Sigmoid colon (tissue), 7 donors: Measurements from ENCODE around the gene MYO1H. TPM values are rescaled to one million over a fixed set of nuclear protein-coding genes. Genes with fewer than 3 reads are reported as not detected.
"Not testable (repeated sequence)": the region's sequence is repeated elsewhere in the genome, so short reads cannot be mapped to it uniquely, and the experiment has no call there.

Source experiments
- DNase-seq: peaks from one replicate; pipeline ENCODE4 v3.0.0-alpha.2; 2019
- H3K27ac ChIP-seq, 4 donors: fragments of 200-600 bp; sonication (generic); one replicate each; pipeline ENCODE4 v1.5.1; 2016 to 2019; ENCODE audit warnings: mild to moderate bottlenecking in 1 of 4
- H3K27me3 ChIP-seq, 3 donors: fragments of 200-600 bp; sonication (generic); one replicate each; pipeline ENCODE4 v1.5.1; 2019; ENCODE audit warnings: mild to moderate bottlenecking in 1 of 3
- H3K36me3 ChIP-seq, 4 donors: fragments of 200-600 bp; sonication (generic); one replicate each; pipeline ENCODE4 v1.5.1; 2016 to 2019
- H3K4me1 ChIP-seq, 4 donors: fragments of 200-600 bp; sonication (generic); one replicate each; pipeline ENCODE4 v1.5.1; 2017 to 2019
- H3K4me3 ChIP-seq, 4 donors: fragments of 200-600 bp; sonication (generic); one replicate each; pipeline ENCODE4 v1.5.1; 2017 to 2019; ENCODE audit warnings: mild to moderate bottlenecking in 2 of 4, moderate library complexity in 1 of 4
- H3K9me3 ChIP-seq, 4 donors: fragments of 200-600 bp in 3 of 4; sonication (generic) in 3 of 4; one replicate each; pipeline versions ENCODE4 v1.5.1 to v1.6.1; 2013 to 2019
- EP300 ChIP-seq, 4 donors: sonication (generic); formaldehyde crosslinking; IDR thresholded peaks; one replicate each; pipeline ENCODE4 v1.6.1; 2017; ENCODE audit warnings: antibody characterized with exemption in 4 of 4
- POLR2A ChIP-seq, 2 donors: fragments of 450-650 bp; IDR thresholded peaks; one replicate each; pipeline ENCODE4 v1.6.1; 2016; ENCODE audit warnings: antibody characterized with exemption in 2 of 2, mild to moderate bottlenecking in 2 of 2, moderate library complexity in 2 of 2
- POLR2AphosphoS5 ChIP-seq, 4 donors: sonication (generic); formaldehyde crosslinking; IDR thresholded peaks; one replicate each; pipeline ENCODE4 v1.6.1; 2017; ENCODE audit warnings: antibody characterized with exemption in 4 of 4
- WGBS, 2 donors: extraction: QIAGEN DNeasy Blood & Tissue Kit; methylation state at CpG; one replicate each; pipeline ENCODE4 v1.1.7; 2013; 5-methylcytosine and 5-hydroxymethylcytosine counted together
- intact Hi-C: fragments of 100-400 bp; cut with DNase I; formaldehyde crosslinking; loops from one replicate; pipeline ENCODE4 v1.15.1; 2023
- polyA plus RNA-seq, 3 donors: library from polyadenylated mRNA; stranded (reverse); fragments of 200-250 nt; gene quantifications; one replicate each; pipeline ENCODE4 v1.2.3, GENCODE V29; 2013
- total RNA-seq, 4 donors: library from RNA; depleted of rRNA; stranded (reverse); fragments of >200 nt; gene quantifications; one replicate each; pipeline ENCODE4 v1.1.0, GENCODE V29; 2016
- TF ChIP-seq, protein P1 (sequence below), 4 experiments: fragments of 450-650 bp in 3 of 4; fragments of 200-600 bp in 1 of 4; IDR thresholded peaks; one replicate each; pipeline ENCODE4 v1.5.1; 2016 to 2019; ENCODE audit warnings: antibody characterized with exemption in 4 of 4, mild to moderate bottlenecking in 3 of 4, moderate library complexity in 2 of 4
- donor health status: healthy with polysubstance abuse.
- donor health status: Bipolar disorder and iron deficiency.
- donor health status: healthy.

Gene MYO1H
- total and polyA plus RNA-seq, 7 donors: 0.07 TPM; not detected in 6

DNA sequence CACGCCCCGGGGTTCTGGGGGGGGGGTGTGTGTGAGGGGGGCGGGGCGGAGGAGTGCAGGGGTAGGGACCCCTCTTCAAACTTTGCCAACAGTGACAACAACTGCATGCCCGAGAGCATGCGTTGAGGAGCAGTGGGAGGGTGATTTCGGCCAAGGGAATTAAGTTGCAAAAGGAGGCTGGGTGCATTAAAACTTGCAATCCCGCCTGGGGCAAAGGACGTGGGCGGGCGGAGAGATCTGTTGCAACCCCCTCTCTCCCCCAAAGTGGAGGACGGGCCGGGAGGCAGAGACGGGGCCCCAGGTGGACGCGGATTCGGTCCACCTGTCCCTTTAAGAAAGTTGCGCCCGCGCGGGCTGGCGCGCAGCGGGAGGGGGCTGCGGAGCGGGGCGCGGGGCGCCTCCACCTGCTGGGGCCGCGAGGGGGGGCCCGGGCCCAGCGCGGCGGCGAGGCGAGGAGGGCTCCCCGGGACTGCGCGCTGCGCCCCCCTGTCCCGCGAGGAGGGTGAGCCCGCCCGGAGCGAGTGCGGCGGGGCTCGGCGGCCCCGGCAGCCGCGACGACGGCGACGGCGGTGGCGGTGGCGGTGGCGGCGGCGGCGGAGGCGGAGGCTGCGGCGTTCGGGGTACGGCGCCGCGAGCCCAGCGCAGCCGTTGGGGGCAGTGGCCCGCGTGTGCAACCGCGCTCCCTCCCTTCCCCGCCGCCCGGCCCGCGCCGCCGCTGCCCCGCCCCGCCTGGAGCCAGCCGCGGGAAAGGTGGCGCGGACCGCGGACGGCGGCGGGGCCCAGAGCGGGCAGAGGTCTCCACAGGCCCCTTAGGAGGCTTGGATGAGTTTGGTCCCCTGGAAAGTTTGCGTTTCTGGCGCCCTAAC is 38.1 kb upstream of the MYO1H start:
- no peak overlapping the region for H3K27ac ChIP-seq
- peaks cover 7 to 46% (median 10%) of the 10 kb centered on the region in 3 donors for H3K27me3 ChIP-seq
- intact Hi-C loops: no loop called here
- H3K36me3 ChIP-seq: no peaks in the 10 kb centered on the region
- 1% methylated on average over 99 of the region's 99 CpGs for WGBS, 2 donors
- no peak for DNase-seq
- TF ChIP-seq POLR2A (IDR thresholded peaks at IDR 0.05) (no peak), POLR2AphosphoS5 (IDR thresholded peaks at IDR 0.05) (no peak)
- peaks cover 0 to 18% (median 17%) of the 10 kb centered on the region in 4 donors for H3K4me1 ChIP-seq
- peak overlapping the region; percentile 25 to 59 (median 50) for H3K4me3 ChIP-seq
- H3K9me3 ChIP-seq: no peaks in the 10 kb centered on the region

DNA sequence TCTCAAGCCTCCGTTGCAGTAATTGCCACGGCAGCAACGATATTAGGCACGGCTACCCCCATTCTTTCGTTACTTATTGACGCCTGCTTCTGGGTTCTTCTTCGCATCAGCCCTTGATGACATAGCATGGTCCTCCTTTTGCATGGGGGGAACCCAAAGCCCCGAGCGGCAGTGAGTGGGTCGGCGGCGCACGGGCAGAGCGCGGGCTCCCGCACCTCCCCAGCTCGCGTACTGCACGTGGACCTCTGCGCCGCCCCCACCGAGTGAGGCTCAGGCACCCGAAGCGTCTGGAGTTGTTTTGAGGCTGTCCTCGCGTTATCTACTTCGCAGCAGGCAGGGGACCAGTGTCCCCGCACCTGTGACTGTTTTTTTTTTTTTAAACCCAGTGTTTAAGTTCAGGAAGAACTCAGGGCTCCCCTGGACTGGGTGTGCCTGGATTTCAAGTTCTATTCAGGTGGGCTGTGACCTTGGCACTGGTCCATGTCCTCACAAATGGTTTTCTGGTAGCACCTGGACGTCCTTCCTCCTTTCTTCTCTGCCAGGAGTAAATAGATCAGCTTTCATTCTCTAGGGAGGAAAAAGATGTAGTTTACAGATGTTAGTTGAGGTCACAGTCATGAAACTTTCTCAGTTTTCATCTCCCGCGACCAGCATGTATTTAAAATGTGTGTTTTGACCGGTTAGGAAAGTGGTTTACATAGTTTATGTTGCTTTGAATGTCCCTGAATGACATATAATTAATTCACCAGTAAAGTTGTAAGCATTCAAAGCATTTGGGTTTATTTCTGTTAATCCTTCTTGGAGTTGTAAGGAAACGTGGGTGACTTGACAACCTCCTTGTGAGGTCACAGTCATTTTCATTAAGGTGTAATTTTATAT is 37.2 kb upstream of the MYO1H start:
- Histone ChIP-seq H3K4me3 (peak overlapping the region; percentile 25 to 59 (median 50)), H3K4me1 (peaks cover 0 to 18% (median 17%) of the 10 kb centered on the region in 4 donors), H3K36me3 (no peaks in the 10 kb centered on the region), H3K27me3 (peaks cover 7 to 46% (median 10%) of the 10 kb centered on the region in 3 donors), H3K27ac (no peak overlapping the region), H3K9me3 (no peaks in the 10 kb centered on the region)
- 2 to 5% methylated on average over 33 of the region's 33 CpGs for WGBS, 2 donors
- intact Hi-C loops: no loop called here
- no peak for DNase-seq
- TF ChIP-seq EP300 (IDR thresholded peaks at IDR 0.05) (no peak), POLR2A (IDR thresholded peaks at IDR 0.05) (no peak), POLR2AphosphoS5 (IDR thresholded peaks at IDR 0.05) (no peak)
- TF ChIP-seq, protein P1, sequence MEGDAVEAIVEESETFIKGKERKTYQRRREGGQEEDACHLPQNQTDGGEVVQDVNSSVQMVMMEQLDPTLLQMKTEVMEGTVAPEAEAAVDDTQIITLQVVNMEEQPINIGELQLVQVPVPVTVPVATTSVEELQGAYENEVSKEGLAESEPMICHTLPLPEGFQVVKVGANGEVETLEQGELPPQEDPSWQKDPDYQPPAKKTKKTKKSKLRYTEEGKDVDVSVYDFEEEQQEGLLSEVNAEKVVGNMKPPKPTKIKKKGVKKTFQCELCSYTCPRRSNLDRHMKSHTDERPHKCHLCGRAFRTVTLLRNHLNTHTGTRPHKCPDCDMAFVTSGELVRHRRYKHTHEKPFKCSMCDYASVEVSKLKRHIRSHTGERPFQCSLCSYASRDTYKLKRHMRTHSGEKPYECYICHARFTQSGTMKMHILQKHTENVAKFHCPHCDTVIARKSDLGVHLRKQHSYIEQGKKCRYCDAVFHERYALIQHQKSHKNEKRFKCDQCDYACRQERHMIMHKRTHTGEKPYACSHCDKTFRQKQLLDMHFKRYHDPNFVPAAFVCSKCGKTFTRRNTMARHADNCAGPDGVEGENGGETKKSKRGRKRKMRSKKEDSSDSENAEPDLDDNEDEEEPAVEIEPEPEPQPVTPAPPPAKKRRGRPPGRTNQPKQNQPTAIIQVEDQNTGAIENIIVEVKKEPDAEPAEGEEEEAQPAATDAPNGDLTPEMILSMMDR (IDR thresholded peaks at IDR 0.05): no peak

DNA sequence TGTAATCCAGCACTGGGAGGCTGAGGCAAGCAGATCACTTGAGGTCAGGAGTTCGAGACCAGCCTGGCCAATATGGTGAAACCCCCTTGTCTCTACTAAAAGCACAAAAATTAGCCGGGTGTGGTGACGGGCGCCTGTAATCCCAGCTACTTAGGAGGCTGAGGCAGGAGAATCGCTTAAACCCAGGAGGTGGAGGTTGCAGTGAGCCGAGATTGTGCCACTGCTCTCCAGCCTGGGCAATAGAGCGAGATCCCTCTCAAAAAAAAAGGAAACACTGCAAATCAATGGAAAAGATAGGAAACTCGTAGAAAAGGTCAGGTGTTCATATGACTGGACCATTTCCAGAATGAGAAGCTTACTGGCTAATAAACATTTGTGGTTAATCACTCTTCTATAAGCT is 26.4 kb upstream of the MYO1H start:
- H3K36me3 ChIP-seq, H3K27ac ChIP-seq, H3K9me3 ChIP-seq, intact Hi-C loops, DNase-seq, H3K4me1 ChIP-seq, H3K4me3 ChIP-seq, H3K27me3 ChIP-seq: not testable (repeated sequence)
- WGBS, 2 donors: 86% methylated on average over 8 of the region's 8 CpGs

DNA sequence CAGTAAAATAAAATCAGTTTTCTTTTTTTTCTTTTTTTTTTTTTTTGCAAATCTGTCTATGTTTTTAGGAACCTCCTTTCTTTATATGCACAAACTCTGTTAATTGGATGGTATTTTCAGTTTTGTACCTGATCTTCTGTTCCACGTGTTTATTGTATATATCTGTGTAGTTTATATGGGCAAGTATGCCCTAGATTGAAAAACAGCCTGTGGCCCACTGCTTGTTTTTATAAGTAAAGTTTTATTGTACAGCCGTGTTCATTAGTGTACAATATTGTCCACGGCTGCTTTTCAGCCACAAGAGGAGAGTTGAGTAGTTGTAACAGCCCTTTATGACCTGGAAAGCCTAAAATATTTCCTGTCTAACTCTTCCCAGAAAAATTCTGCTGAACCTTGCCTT is 18.7 kb upstream of the MYO1H start:
- Histone ChIP-seq H3K4me3 (no peak overlapping the region), H3K27ac (no peak overlapping the region), H3K27me3 (no peaks in the 10 kb centered on the region), H3K36me3 (no peaks in the 10 kb centered on the region), H3K4me1 (peaks cover 0 to 23% (median 16%) of the 10 kb centered on the region in 4 donors), H3K9me3 (no peaks in the 10 kb centered on the region)
- WGBS, 2 donors: 75 to 83% methylated on average over 3 of the region's 3 CpGs
- no peak for DNase-seq
- TF ChIP-seq EP300 (IDR thresholded peaks at IDR 0.05): no peak
- no peak for TF ChIP-seq POLR2A (IDR thresholded peaks at IDR 0.05)
- no peak for TF ChIP-seq POLR2AphosphoS5 (IDR thresholded peaks at IDR 0.05)
- TF ChIP-seq, protein P1 (IDR thresholded peaks at IDR 0.05): no peak
- intact Hi-C loops: no loop called here

DNA sequence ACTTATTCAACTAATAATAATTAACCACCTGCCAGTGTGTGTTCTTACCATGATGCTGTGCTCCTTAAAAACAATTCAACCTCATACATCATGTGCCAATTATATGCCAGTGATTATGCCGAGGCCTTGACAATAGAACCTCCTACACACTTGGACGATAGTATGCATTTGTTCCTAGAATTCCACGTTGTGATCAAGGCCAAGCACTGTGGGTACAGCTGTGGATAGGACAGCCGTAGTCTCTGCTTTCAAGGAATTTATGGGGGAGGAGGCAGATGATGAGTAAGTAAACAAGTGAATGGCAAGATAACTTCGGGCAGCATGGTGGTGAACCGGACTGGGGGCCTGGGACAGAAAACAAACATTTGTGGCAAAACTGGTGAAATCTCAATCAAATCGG is 18.0 kb upstream of the MYO1H start:
- Histone ChIP-seq H3K27ac (no peak overlapping the region), H3K27me3 (no peaks in the 10 kb centered on the region), H3K4me3 (no peak overlapping the region), H3K9me3 (no peaks in the 10 kb centered on the region), H3K36me3 (no peaks in the 10 kb centered on the region), H3K4me1 (peaks cover 0 to 23% (median 16%) of the 10 kb centered on the region in 4 donors)
- TF ChIP-seq, protein P1 (IDR thresholded peaks at IDR 0.05): no peak
- TF ChIP-seq POLR2AphosphoS5 (IDR thresholded peaks at IDR 0.05): no peak
- no peak for TF ChIP-seq POLR2A (IDR thresholded peaks at IDR 0.05)
- TF ChIP-seq EP300 (IDR thresholded peaks at IDR 0.05): no peak
- intact Hi-C loops: no loop called here
- 61 to 68% methylated on average over 7 of the region's 7 CpGs for WGBS, 2 donors
- no peak for DNase-seq
